ENCODE results near the gene SEZ6L. TPM values are rescaled to one million over a fixed set of nuclear protein-coding genes. Genes with fewer than 3 reads are reported as not detected.

The SEZ6L gene
- total and polyA plus RNA-seq, 9 donors = 0.10 to 0.32 (median 0.15) TPM; not detected in 3

GRCh38 chr22:26215736-26216135 is 46.5 kb downstream of the SEZ6L start:
- no peak overlapping the region for H3K4me3 ChIP-seq
- 1 to 3% (median 3%) methylated on average over 7 of the region's 7 CpGs for WGBS, 3 donors
- no peaks in the 10 kb centered on the region for H3K36me3 ChIP-seq
- H3K4me1 ChIP-seq (ENCODE audit: insufficient read depth) = no peaks in the 10 kb centered on the region
- no peak for DNase-seq
- no peak overlapping the region for H3K27ac ChIP-seq
- no peaks in the 10 kb centered on the region for H3K27me3 ChIP-seq
- TF ChIP-seq EP300 (IDR thresholded peaks at IDR 0.05) = no peak
- no peak for TF ChIP-seq CTCF (IDR thresholded peaks at IDR 0.05)
- no peak for TF ChIP-seq POLR2A (IDR thresholded peaks at IDR 0.05)
- intact Hi-C loops (cut with DNase I) = no loop called here
- H3K9me3 ChIP-seq = no peaks in the 10 kb centered on the region

- Histone ChIP-seq H3K9me3 (no peaks in the 10 kb centered on the region), H3K36me3 (no peaks in the 10 kb centered on the region), H3K27ac (no peak overlapping the region), H3K27me3 (no peaks in the 10 kb centered on the region), H3K4me3 (no peak overlapping the region), H3K4me1 (ENCODE audit: insufficient read depth) (no peaks in the 10 kb centered on the region)
- intact Hi-C loops (cut with DNase I) = no loop called here
- TF ChIP-seq POLR2A (IDR thresholded peaks at IDR 0.05) (no peak), CTCF (IDR thresholded peaks at IDR 0.05) (no peak), EP300 (IDR thresholded peaks at IDR 0.05) (no peak)
- no peak for DNase-seq
- WGBS, 3 donors = 50 to 59% (median 56%) methylated on average over 5 of the region's 5 CpGs
Measured at GRCh38 chr22:26225207-26225606, 55.9 kb downstream of the SEZ6L start.

- Histone ChIP-seq H3K27ac (no peak overlapping the region), H3K9me3 (no peaks in the 10 kb centered on the region), H3K36me3 (no peaks in the 10 kb centered on the region), H3K27me3 (no peaks in the 10 kb centered on the region), H3K4me3 (no peak overlapping the region), H3K4me1 (ENCODE audit: insufficient read depth) (no peaks in the 10 kb centered on the region)
- DNase-seq = no peak
- no peak for TF ChIP-seq EP300 (IDR thresholded peaks at IDR 0.05)
- TF ChIP-seq POLR2A (IDR thresholded peaks at IDR 0.05) = no peak
- no peak for TF ChIP-seq CTCF (IDR thresholded peaks at IDR 0.05)
- 74 to 83% (median 74%) methylated on average over 7 of the region's 7 CpGs for WGBS, 3 donors
- intact Hi-C loops (cut with DNase I) = no loop called here
Measured at GRCh38 chr22:26226538-26227297, 57.5 kb downstream of the SEZ6L start.

GRCh38 chr22:26229910-26230309 is 60.6 kb downstream of the SEZ6L start:
- Histone ChIP-seq H3K36me3 (no peaks in the 10 kb centered on the region), H3K4me3 (no peak overlapping the region), H3K27me3 (no peaks in the 10 kb centered on the region), H3K27ac (no peak overlapping the region), H3K4me1 (ENCODE audit: insufficient read depth) (no peaks in the 10 kb centered on the region), H3K9me3 (no peaks in the 10 kb centered on the region)
- TF ChIP-seq POLR2A (IDR thresholded peaks at IDR 0.05) = no peak
- TF ChIP-seq EP300 (IDR thresholded peaks at IDR 0.05) = no peak
- TF ChIP-seq CTCF (IDR thresholded peaks at IDR 0.05) = no peak
- DNase-seq = no peak
- intact Hi-C loops (cut with DNase I) = no loop called here
- WGBS, 3 donors = 72 to 83% (median 76%) methylated on average over 4 of the region's 4 CpGs

Data from ovary (tissue), 9 donors.